IMR-90 (cell line): ENCODE results near the gene FHAD1. TPM values are rescaled to one million over a fixed set of nuclear protein-coding genes. Genes with fewer than 3 reads are reported as not detected.

Experiments
- CHD1 ChIP-seq: IDR thresholded peaks from 2 replicates; pipeline ENCODE4 v1.6.1; 2012; ENCODE audit warnings: low read depth, low read length, improper control_type of control experiment
- CTCF ChIP-seq: conservative IDR thresholded peaks from 2 replicates; pipeline ENCODE4 v1.5.1; 2012; ENCODE audit warnings: mild to moderate bottlenecking, low read depth, low read length, improper control_type of control experiment
- FOS ChIP-seq: fragments of 150-350 bp; IDR thresholded peaks from 2 replicates; pipeline ENCODE4 v1.6.1; 2016; ENCODE audit warnings: low read depth, low read length
- polyA plus RNA-seq, 3 experiments: library from polyadenylated mRNA; depleted of rRNA; stranded (reverse); fragments of >200 nt; gene quantifications; 2 replicates each; pipeline ENCODE4 v1.2.3, GENCODE V29; 2012; ENCODE audit warnings: low replicate concordance in 1 of 3
- total RNA-seq: library from RNA; depleted of rRNA; stranded (reverse); fragments of >200 nt; gene quantifications from 2 replicates; pipeline ENCODE4 v1.2.3, GENCODE V29; 2012
- TF ChIP-seq, protein P1 (sequence below): fragments of 150-350 bp; IDR thresholded peaks from 2 replicates; pipeline ENCODE4 v1.6.1; 2017; ENCODE audit warnings: mild to moderate bottlenecking, antibody characterized with exemption, low read length, low read depth

The FHAD1 gene
- total and polyA plus RNA-seq, 2 of the 4 experiments (the other 2 are of a cell fraction) = not detected

DNA sequence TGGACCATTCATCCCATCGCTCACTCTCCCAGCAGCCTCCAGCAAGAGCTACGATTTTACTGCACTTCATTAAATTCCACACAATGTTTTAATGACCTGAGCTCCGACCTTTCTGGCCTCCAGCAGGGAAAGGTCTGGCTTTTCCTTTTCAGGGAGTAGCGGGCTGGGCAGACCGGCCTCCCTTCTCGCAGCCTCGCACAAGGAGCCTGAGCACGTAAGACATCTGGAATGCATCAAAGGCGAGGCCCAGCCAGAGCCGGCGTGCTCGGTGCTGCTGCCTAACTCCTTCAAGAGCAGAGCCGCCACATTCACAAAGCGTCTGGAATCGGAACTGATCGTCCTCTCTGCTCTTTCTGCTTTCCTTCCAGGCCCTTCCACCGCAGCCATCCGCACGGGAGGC is 32.5 kb upstream of the FHAD1 start (continued):
- TF ChIP-seq CTCF (no peak), FOS (no peak), CHD1 (no peak)
- TF ChIP-seq, protein P1, sequence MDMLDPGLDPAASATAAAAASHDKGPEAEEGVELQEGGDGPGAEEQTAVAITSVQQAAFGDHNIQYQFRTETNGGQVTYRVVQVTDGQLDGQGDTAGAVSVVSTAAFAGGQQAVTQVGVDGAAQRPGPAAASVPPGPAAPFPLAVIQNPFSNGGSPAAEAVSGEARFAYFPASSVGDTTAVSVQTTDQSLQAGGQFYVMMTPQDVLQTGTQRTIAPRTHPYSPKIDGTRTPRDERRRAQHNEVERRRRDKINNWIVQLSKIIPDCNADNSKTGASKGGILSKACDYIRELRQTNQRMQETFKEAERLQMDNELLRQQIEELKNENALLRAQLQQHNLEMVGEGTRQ = no peak
